ENCODE data around the gene NPRL2.
A peak's percentile ranks its signal among the peaks of the same experiment; 100 is the strongest.

NPRL2 gene

DNA sequence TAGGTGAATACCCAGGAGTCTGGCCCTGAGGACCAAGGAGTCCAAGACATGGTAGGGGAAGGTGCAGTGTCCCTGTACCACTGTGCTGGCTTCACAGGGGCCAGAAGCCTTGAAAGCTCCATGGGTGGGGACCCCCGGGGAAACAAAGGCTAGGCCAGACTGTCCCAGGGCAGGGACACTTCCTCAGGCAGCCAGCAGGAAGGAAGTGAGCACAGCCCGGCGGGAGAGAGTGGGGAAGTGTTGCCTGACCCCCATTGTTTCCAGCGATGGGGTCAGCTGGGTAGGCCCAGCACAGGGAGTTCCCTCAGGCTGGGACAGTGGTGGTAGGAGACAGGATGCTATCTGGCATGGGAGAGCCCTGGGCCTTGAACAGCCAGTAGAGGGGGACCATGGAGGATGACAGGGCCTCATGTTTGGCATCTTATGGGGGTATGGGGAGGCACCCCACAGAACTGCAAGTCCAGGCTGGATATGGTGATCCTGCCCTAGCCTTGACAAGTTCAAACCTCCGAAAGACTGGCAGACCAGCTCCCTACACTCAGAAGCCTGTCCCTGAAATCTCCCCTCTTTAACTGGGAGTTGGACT, 26.9 kb downstream of the NPRL2 start:
- FAIRE-seq: no peak
- no peak for DNase-seq (ENCODE audit: insufficient read length)
- peak; percentile 26; the same call in 1 of the 2 replicates for TF ChIP-seq POLR2A (IDR thresholded peaks at IDR 0.05; ENCODE audit: low read depth, low read length)
- TF ChIP-seq TAF1 (IDR thresholded peaks at IDR 0.05; ENCODE audit: borderline replicate concordance, low read depth, low read length): no peak

DNA sequence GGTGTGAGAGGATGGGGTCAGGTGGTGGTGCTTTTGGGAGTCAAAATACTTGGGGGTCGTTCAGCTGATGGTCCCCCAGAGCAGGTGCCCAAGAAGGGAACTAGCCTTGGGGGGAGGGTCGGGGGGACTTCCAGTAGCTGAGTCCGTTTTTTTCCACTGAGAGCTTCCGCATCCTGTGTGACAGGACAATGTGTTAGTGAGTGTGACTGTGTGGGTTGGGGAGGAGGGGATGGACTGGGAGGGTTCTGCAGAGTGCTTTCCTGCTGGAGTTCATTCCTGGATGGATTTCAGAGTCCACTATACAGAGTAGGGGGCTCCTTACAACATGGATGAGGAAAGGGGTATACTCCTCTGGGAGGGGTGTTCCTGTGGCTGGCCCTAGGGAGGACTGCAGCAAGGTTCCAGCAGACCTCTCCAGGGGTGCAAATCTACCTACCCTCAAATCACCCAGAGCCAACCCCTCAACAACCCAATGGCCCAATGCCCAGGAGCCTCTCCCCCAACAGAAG, 27.4 kb downstream of the NPRL2 start:
- FAIRE-seq: no peak
- no peak for DNase-seq (ENCODE audit: insufficient read length)
- TF ChIP-seq POLR2A (IDR thresholded peaks at IDR 0.05; ENCODE audit: low read depth, low read length) (no peak), POLR2AphosphoS5 (IDR thresholded peaks at IDR 0.05; ENCODE audit: low read depth, low read length) (no peak)

DNA sequence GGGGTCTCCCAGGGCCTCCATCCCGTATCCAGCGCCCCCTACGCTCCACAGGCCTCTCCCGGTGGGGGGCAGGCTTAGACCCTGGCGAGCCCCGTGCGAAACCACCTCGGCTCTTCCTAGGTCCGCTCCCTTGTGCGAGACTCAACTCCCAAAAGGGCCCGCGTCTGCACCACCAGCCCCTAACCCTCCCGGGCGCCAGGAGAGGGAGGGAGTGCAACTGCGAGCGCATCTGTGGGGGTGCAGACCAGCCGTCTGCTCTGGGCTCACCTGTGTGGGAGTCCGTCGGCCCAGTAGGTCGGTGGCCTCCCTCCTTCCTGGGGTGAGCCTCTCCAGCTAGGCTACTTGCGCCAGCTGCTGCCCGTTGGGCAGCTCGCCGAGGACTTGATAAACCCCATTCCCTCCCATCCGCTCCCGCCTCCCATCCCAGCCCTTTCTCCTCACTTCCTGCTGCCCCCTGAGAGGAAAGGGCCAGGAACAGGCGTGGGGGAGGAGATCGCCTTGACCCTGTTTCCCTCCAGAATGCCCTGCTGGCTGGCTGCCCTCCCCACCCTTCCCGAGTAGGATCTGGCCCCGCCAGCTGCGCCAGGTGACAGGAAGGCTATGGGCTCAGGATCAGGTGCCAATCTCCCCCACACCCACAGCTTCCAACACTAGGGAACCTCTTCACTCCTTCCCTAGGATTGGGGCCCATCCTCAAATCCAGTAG, 28.0 kb downstream of the NPRL2 start, which contains the start of gene HYAL2:
Gene HYAL2 (minus strand): TSS at position 360 of the 706 bp plus-strand sequence. CDS start 2,256 bp downstream, outside the sequence.
- no peak for TF ChIP-seq TAF1 (IDR thresholded peaks at IDR 0.05; ENCODE audit: borderline replicate concordance, low read depth, low read length)
- no peak for TF ChIP-seq POLR2AphosphoS5 (IDR thresholded peaks at IDR 0.05; ENCODE audit: low read depth, low read length)
- no peak for TF ChIP-seq POLR2A (IDR thresholded peaks at IDR 0.05; ENCODE audit: low read depth, low read length)
- FAIRE-seq: no peak
- no peak for DNase-seq (ENCODE audit: insufficient read length)

DNA sequence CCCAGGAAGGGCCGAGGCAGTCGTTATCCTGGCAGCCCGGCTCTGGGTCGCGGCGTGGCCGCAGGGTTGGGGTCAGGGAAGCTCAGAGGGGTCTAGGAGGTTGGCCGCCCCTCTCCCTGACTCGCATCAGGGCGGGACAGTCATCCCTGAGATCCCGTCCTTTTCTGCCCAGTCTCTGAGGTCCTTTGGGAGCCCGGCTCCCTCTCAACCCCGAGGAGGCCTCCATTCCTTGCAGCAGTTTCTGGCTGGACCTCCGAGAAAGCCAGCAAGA, 28.5 kb downstream of the NPRL2 start:
- TF ChIP-seq POLR2AphosphoS5 (IDR thresholded peaks at IDR 0.05; ENCODE audit: low read depth, low read length) (no peak), TAF1 (IDR thresholded peaks at IDR 0.05; ENCODE audit: borderline replicate concordance, low read depth, low read length) (no peak), POLR2A (IDR thresholded peaks at IDR 0.05; ENCODE audit: low read depth, low read length) (no peak)
- FAIRE-seq (no peak), DNase-seq (ENCODE audit: insufficient read length) (no peak)

DNA sequence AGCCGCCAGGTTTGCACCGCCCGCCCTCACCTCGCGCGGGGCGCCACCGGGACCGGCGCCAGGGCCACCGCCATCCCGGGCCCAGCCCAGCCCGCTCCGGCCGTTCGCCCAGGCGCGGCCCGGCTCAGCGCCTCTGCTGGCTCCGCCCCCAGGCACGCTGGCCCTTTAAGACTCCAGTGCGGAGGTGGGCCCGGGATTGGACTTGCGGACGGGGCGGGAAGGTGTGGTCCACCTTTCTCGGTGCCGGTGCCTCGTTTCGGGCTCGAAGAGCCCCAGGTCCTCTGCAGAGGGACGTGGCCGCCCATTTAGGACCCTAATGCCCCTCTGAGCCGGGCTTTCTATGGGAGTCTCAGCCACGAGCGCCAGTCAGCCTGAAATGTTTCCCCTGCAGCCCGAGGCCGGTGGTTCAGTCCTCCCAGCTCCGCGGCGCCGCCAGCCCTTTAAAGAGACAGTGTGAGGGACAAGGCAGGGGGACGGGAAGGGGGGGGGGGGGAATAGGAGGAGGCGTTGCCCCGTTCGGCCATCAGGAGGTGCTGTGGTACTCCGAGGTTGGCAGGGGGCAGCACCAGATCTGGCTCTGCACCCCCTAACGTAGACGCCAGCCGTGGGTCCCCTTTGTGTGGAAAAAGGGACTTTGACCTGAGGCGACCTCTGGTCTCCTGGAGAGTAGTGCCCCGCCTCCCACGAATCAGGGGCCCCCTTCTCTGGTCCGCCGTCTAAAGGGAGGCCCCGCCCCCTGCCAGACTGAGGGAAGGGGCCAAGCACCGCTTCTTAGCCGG, 29.1 kb downstream of the NPRL2 start:
- DNase-seq (ENCODE audit: insufficient read length) (peak; percentile 94), FAIRE-seq (peak; percentile 97)
- no peak for TF ChIP-seq POLR2AphosphoS5 (IDR thresholded peaks at IDR 0.05; ENCODE audit: low read depth, low read length)
- TF ChIP-seq TAF1 (IDR thresholded peaks at IDR 0.05; ENCODE audit: borderline replicate concordance, low read depth, low read length): 0 out of 2 replicates have a peak, but pooled peaks have one; percentile 6
- TF ChIP-seq POLR2A (IDR thresholded peaks at IDR 0.05; ENCODE audit: low read depth, low read length): peak; percentile 83; the same call in 1 of the 2 replicates

DNA sequence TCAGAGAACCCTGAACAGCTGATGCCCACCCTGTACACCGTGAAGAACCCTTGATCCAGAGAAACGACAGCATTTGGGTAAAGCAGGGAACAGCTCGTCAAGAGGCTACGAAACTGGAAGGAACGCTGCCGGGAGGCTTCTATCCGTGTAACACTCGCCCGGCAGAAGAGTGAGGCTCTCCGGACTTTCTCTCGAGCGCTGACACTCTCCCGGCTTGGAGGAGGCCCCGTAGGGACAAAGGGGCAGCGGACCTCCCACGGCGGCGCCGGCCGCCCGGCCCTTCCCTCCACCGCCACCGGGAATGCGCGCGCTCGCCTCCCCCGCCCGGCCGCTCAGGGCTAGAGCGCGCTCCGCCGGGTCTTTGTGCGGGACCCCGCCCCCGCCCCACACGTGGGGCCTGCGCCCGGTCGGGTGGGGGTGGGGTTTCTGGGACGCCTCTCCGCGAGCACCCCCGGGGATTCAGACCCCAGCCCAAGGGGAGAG, 29.7 kb downstream of the NPRL2 start:
- no peak for FAIRE-seq
- DNase-seq (ENCODE audit: insufficient read length): peak; percentile 80
- TF ChIP-seq POLR2AphosphoS5 (IDR thresholded peaks at IDR 0.05; ENCODE audit: low read depth, low read length): no peak

DNA sequence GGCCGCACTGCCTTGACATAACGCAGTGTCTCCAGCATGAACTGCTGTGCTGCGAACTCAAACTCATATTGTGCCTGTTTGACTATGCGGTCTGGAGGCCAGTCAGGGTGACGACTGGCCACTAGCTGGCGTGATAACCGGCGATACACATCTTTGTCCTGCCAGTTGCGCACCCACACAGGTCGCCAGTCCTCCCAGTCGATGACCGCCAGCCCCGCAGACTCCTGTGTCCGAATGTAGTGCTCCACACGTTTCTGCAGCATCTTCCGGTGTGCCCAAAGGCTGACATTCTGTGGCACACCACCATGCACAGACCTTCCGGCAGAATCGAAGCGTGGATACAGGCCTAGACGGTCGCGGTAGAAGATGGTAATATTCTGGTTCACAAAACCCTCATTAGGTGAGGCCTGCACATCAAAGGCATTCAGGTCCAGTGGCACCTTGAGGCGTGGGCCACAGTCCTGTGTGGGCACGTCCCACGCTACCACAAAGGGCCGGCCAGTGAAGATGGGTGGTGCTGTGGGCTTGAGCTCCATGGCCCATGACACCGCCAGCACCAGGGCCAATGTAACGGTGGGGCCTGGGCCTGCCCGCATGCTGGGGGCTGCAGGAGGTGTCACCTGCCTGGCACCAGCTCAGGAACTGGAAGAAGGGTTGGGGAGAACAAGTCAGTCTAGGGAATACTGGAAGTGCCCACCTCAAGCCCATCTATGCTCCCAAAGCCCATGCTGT, 30.5 kb downstream of the NPRL2 start:
- DNase-seq (ENCODE audit: insufficient read length) (no peak), FAIRE-seq (no peak)
- no peak for TF ChIP-seq TAF1 (IDR thresholded peaks at IDR 0.05; ENCODE audit: borderline replicate concordance, low read depth, low read length)
- no peak for TF ChIP-seq POLR2A (IDR thresholded peaks at IDR 0.05; ENCODE audit: low read depth, low read length)
- TF ChIP-seq POLR2AphosphoS5 (IDR thresholded peaks at IDR 0.05; ENCODE audit: low read depth, low read length): no peak

DNA sequence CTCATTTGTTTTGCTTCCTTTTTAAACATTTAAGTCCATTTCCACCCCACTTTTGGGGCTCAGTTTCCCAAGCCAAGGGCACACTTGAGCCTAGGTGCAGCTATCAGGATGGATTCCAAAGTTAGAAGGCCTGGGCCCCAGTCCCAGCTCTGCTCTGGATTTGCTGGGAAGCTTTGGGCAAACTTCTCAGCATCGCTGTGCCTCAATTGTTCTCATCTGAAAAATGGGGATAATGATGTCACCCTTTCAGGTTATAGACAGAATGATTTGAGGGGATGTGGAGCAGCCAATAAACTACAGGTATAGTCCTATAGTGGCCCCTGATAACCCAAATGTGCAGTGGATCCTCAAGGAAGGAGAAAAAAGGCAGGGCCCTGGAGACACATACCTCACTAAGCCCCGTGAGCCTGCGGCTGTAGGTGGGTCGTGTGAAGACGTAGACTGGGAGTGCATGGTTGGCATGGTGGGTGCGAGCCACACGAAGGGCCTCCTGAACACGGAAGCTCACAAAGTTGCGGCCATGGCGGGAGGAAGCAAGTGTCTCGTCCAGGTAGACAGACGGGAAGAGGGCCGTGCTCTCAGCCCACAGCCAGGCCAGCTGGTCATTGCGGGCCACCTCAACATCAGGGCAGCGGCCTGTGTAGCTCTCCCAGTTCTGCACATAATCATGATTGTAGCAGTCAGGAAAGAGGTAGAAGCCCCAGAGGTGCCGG, 31.2 kb downstream of the NPRL2 start:
- no peak for FAIRE-seq
- no peak for DNase-seq (ENCODE audit: insufficient read length)
- TF ChIP-seq TAF1 (IDR thresholded peaks at IDR 0.05; ENCODE audit: borderline replicate concordance, low read depth, low read length) (no peak), POLR2AphosphoS5 (IDR thresholded peaks at IDR 0.05; ENCODE audit: low read depth, low read length) (no peak), POLR2A (IDR thresholded peaks at IDR 0.05; ENCODE audit: low read depth, low read length) (no peak)

DNA sequence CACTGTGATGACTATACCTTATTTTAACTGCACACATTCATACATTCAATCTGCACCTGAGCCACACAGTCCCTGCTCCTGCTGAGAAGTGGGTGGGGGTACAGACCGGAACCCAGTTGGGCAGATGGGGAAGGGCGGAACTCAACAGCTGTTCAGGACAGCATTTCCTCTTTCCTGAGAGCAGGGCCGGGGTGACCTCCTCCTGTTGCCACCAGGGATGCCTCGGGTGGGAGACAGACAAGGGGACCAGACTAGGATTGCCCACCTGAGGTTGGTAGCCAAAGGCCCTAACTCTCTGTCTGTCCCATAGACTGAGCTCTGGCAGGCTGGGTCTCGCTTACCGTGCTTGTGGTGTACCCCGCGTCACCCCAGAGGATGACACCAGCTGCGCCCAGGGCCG, 32.0 kb downstream of the NPRL2 start:
- no peak for TF ChIP-seq POLR2AphosphoS5 (IDR thresholded peaks at IDR 0.05; ENCODE audit: low read depth, low read length)
- no peak for TF ChIP-seq TAF1 (IDR thresholded peaks at IDR 0.05; ENCODE audit: borderline replicate concordance, low read depth, low read length)
- no peak for TF ChIP-seq POLR2A (IDR thresholded peaks at IDR 0.05; ENCODE audit: low read depth, low read length)
- DNase-seq (ENCODE audit: insufficient read length) (no peak), FAIRE-seq (no peak)

DNA sequence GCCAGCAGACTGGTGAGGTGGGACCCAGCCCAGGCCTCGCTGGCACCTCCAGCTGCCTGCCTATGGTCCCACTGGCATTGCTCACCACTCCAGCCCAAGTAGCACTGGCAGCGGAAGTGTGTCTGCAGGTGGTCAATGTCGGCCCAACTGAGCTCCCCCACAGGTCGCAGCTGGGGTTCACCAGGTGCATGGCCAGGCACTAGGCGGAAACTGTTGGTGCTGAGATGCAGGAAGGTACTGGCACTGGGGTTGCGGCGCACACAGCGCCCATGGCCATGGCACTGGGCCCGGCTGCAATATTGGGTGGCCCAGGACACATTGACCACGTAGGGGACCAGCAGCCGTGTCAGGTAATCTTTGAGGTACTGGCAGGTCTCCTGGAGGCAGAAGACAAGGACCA, 32.4 kb downstream of the NPRL2 start:
- no peak for FAIRE-seq
- no peak for TF ChIP-seq TAF1 (IDR thresholded peaks at IDR 0.05; ENCODE audit: borderline replicate concordance, low read depth, low read length)
- TF ChIP-seq POLR2A (IDR thresholded peaks at IDR 0.05; ENCODE audit: low read depth, low read length): no peak
- TF ChIP-seq POLR2AphosphoS5 (IDR thresholded peaks at IDR 0.05; ENCODE audit: low read depth, low read length): no peak
- DNase-seq (ENCODE audit: insufficient read length): no peak

DNA sequence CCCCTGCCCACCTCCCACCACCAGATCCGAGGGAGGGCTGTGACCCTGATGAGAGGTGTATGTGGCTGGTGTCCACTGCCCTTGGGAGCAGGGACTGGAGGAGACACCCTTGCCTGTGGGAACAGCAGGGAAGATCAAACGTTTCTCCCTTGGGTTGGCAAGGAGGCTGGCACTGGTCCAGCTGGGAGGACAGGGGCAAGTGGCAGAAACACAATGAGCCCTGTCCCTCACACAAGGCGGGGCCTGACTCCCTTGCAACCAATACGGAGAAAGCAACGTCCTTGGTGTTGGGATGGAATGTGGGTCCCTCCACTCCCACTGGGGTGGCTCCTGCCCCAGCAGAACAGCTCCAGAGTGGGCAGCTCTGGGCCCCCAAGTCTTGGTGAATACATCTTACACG, 33.3 kb downstream of the NPRL2 start:
- TF ChIP-seq POLR2AphosphoS5 (IDR thresholded peaks at IDR 0.05; ENCODE audit: low read depth, low read length) (no peak), POLR2A (IDR thresholded peaks at IDR 0.05; ENCODE audit: low read depth, low read length) (no peak), TAF1 (IDR thresholded peaks at IDR 0.05; ENCODE audit: borderline replicate concordance, low read depth, low read length) (no peak)
- DNase-seq (ENCODE audit: insufficient read length): no peak
- no peak for FAIRE-seq

Measured in GM12892 (cell line).